GM23338 (cell line): ENCODE measurements around the gene CMYA5. TPM values are rescaled to one million over a fixed set of nuclear protein-coding genes. Genes with fewer than 3 reads are reported as not detected.

ENCODE experiments used
- ATAC-seq: fragments of 200-7000 bp; cut with Tn5 transposase; 3 replicates; pipeline ENCODE4 v1.9.1; 2020
- DNase-seq: peaks from one replicate; pipeline ENCODE4 v3.0.0-alpha.2; 2015; ENCODE audit warnings: low spot score
- H2AFZ ChIP-seq: fragments of 200-600 bp; sonication (generic); 2 replicates; pipeline ENCODE4 v1.8.0; 2016; ENCODE audit warnings: antibody characterized with exemption, mild to moderate bottlenecking, moderate library complexity
- H3F3A ChIP-seq: fragments of 200-600 bp; sonication (generic); replicated peaks from 2 replicates; pipeline ENCODE4 v1.8.0; 2017; ENCODE audit warnings: antibody characterized with exemption, mixed run types, low read depth
- H3K27ac ChIP-seq: fragments of 200-600 bp; sonication (generic); 2 replicates; pipeline ENCODE4 v1.6.1; 2016; ENCODE audit warnings: low read depth
- H3K27me3 ChIP-seq: fragments of 200-600 bp; sonication (generic); 2 replicates; pipeline ENCODE4 v1.8.0; 2016; ENCODE audit warnings: mild to moderate bottlenecking, mixed run types, moderate library complexity; ENCODE audit not compliant: insufficient read depth
- H3K36me3 ChIP-seq: fragments of 200-600 bp; sonication (generic); 2 replicates; pipeline ENCODE4 v1.8.0; 2016; ENCODE audit warnings: mild to moderate bottlenecking; ENCODE audit not compliant: insufficient read depth
- H3K4me1 ChIP-seq: fragments of 200-600 bp; sonication (generic); 2 replicates; pipeline ENCODE4 v1.8.0; 2016; ENCODE audit warnings: mild to moderate bottlenecking, moderate library complexity; ENCODE audit not compliant: insufficient read depth
- H3K4me2 ChIP-seq: fragments of 200-600 bp; sonication (generic); 2 replicates; pipeline ENCODE4 v1.7.1; 2017; ENCODE audit warnings: mixed run types
- H3K4me3 ChIP-seq: fragments of 200-600 bp; sonication (generic); 2 replicates; pipeline ENCODE4 v1.6.1; 2016; ENCODE audit warnings: mixed run types
- H3K79me2 ChIP-seq: fragments of 200-600 bp; sonication (generic); replicated peaks from 2 replicates; pipeline ENCODE4 v1.8.0; 2017; ENCODE audit warnings: mild to moderate bottlenecking; ENCODE audit not compliant: insufficient read depth
- H3K9me2 ChIP-seq: fragments of 200-600 bp; sonication (generic); 2 replicates; pipeline ENCODE4 v1.8.0; 2017; ENCODE audit not compliant: insufficient read depth
- H4K20me1 ChIP-seq: fragments of 200-600 bp; sonication (generic); replicated peaks from 2 replicates; pipeline ENCODE4 v1.8.0; 2017; ENCODE audit warnings: mild to moderate bottlenecking; ENCODE audit not compliant: insufficient read depth
- H3K27ac Mint-ChIP-seq: 2 replicates; pipeline ENCODE4 v1.8.0; 2020; ENCODE audit warnings: inconsistent platforms, mild to moderate bottlenecking, moderate library complexity, mixed read lengths
- H3K27me3 Mint-ChIP-seq: 3 replicates; pipeline ENCODE4 v1.8.0; 2022; ENCODE audit warnings: low read depth, mild to moderate bottlenecking, moderate library complexity, mixed read lengths, inconsistent platforms; ENCODE audit not compliant: insufficient read depth, poor library complexity
- H3K36me3 Mint-ChIP-seq: 3 replicates; pipeline ENCODE4 v1.8.0; 2021; ENCODE audit warnings: low read depth, mild to moderate bottlenecking, inconsistent platforms, moderate library complexity, mixed read lengths
- H3K4me1 Mint-ChIP-seq: 3 replicates; pipeline ENCODE4 v1.8.0; 2020; ENCODE audit warnings: mild to moderate bottlenecking, inconsistent platforms, mixed read lengths
- H3K4me3 Mint-ChIP-seq: 3 replicates; pipeline ENCODE4 v1.8.0; 2021; ENCODE audit warnings: moderate library complexity, mild to moderate bottlenecking, inconsistent platforms, mixed read lengths
- H3K9me3 Mint-ChIP-seq: 3 replicates; pipeline ENCODE4 v1.8.0; 2020; ENCODE audit warnings: moderate library complexity, mild to moderate bottlenecking, inconsistent platforms, mixed read lengths
- CREB1 ChIP-seq: fragments of 250-450 bp; sonication (Bioruptor Pico); IDR thresholded peaks from 2 replicates; pipeline ENCODE4 v1.5.0; 2020; ENCODE audit warnings: low read depth, mild to moderate bottlenecking, moderate library complexity
- EZH2 ChIP-seq: fragments of 200-600 bp; sonication (generic); IDR thresholded peaks from one replicate; pipeline ENCODE4 v1.8.0; 2017; ENCODE audit warnings: antibody characterized with exemption, mild to moderate bottlenecking, low read depth; ENCODE audit not compliant: unreplicated experiment
- EZH2phosphoT487 ChIP-seq: fragments of 200-600 bp; sonication (generic); IDR thresholded peaks from one replicate; pipeline ENCODE4 v1.8.1; 2018; ENCODE audit warnings: antibody characterized with exemption; ENCODE audit not compliant: unreplicated experiment
- JUNB ChIP-seq: IDR thresholded peaks from one replicate; pipeline ENCODE4 v1.6.1; 2016; ENCODE audit warnings: antibody characterized with exemption; ENCODE audit not compliant: unreplicated experiment
- NANOG ChIP-seq: IDR thresholded peaks from 2 replicates; pipeline ENCODE4 v1.6.1; 2016; ENCODE audit warnings: antibody characterized with exemption, borderline replicate concordance
- POLR2AphosphoS5 ChIP-seq: IDR thresholded peaks from 2 replicates; pipeline ENCODE4 v1.6.1; 2016; ENCODE audit warnings: antibody characterized with exemption, low read depth
- STAT1 ChIP-seq: IDR thresholded peaks from one replicate; pipeline ENCODE4 v1.6.1; 2016; ENCODE audit warnings: antibody characterized with exemption; ENCODE audit not compliant: unreplicated experiment
- ZNF114 ChIP-seq: fragments of 250-450 bp; sonication (Bioruptor Pico); IDR thresholded peaks from 2 replicates; pipeline ENCODE4 v1.5.0; 2020; ENCODE audit warnings: mild to moderate bottlenecking, moderate library complexity
- ZNF331 ChIP-seq: fragments of 250-450 bp; sonication (Bioruptor Pico); IDR thresholded peaks from 2 replicates; pipeline ENCODE4 v1.5.0; 2020; ENCODE audit warnings: low read depth, mild to moderate bottlenecking, moderate library complexity
- polyA plus RNA-seq: library from polyadenylated mRNA; unstranded; fragments of >200 nt; fragmentation: Nextera tagmentation; extraction: Ambion mirVana; gene quantifications from 2 replicates; pipeline ENCODE4 v1.2.1, GENCODE V29; 2016
- total RNA-seq: library from RNA; depleted of rRNA; stranded (reverse); fragments of >200 nt; shearing (Covaris generic); gene quantifications from 2 replicates; pipeline ENCODE4 v1.2.3, GENCODE V29; 2014
- TF ChIP-seq, protein P1 (sequence below), 2 experiments: fragments of 200-600 bp in 1 of 2; sonication (generic) in 1 of 2; conservative IDR thresholded peaks; 2 replicates each; pipeline versions ENCODE4 v1.5.1 to v1.6.1; 2016 to 2017; ENCODE audit warnings: antibody characterized with exemption in 2 of 2, low read depth in 2 of 2, mild to moderate bottlenecking in 2 of 2, moderate library complexity in 1 of 2
- TF ChIP-seq, protein P2 (sequence below): IDR thresholded peaks from one replicate; pipeline ENCODE4 v1.6.1; 2018; ENCODE audit warnings: antibody characterized with exemption; ENCODE audit not compliant: unreplicated experiment
- TF ChIP-seq, protein P3 (sequence below): fragments of 250-450 bp; sonication (Bioruptor Pico); IDR thresholded peaks from 2 replicates; pipeline ENCODE4 v1.5.0; 2020; ENCODE audit warnings: mild to moderate bottlenecking, moderate library complexity
- TF ChIP-seq, protein P4 (sequence below): IDR thresholded peaks from 2 replicates; pipeline ENCODE4 v1.6.1; 2016; ENCODE audit warnings: antibody characterized with exemption

The CMYA5 gene
- total and polyA plus RNA-seq, 2 experiments from 2014 or later, result 0.45 to 0.49 TPM

DNA sequence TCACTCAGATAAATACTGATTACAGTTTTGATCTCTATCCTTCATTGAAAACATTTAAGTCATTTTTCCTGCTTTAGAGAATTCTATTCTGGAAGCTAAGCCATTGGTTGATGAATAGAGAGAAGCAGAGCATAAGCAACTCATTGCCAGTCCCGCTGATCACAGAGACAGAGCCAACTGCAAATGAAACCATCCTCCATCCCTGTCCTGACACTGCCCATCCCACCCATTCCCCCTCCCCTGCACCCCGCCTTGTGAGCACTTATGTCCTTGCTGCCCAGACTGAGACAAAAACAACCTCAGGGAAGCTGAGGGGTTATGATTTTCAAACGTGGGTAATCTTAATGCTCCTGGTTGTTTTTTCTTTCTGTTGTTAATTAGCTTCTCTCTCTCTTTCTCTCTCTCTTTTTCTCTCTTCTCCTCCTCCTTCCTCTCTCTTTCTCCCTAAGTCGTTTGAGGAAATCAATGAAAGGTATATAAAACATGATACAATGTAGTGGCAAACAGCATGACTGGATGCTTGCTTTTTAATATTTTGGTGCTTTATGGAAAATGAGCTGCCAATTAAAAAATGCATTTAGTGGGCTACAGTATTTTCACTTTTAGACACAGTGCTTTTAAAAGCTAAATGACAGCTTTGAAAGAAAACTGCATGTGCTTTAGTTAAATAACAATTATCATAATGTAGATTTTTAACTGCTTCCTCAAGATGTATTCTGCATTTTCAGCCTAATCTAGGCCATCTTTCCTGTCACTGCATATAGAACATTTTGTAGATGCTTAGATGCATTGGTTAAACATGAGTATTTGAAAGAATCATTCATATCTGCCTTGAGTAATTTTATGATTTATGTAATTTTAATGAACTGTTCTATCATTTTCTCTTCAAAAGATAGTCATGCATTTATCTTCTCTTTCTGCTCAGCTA, 57.3 kb downstream of the CMYA5 start:
- Mint-ChIP-seq H3K9me3 (no peaks in the 10 kb centered on the region), H3K27me3 (peaks cover 2% of the 10 kb centered on the region), H3K4me1 (peaks cover 54% of the 10 kb centered on the region), H3K27ac (no peak overlapping the region), H3K4me3 (no peak overlapping the region; the same call in 2 of the 3 replicates), H3K36me3 (no peaks in the 10 kb centered on the region)
- Histone ChIP-seq H3K36me3 (no peaks in the 10 kb centered on the region), H3K4me2 (no peak overlapping the region), H4K20me1 (no peaks in the 10 kb centered on the region), H2AFZ (peak overlapping the region; percentile 60; the same call in 1 of the 2 replicates), H3K27ac (0 out of 2 replicates have a peak overlapping the region, but pooled peaks have one; percentile 9), H3K27me3 (no peaks in the 10 kb centered on the region), H3K4me3 (no peak overlapping the region), H3K79me2 (no peaks in the 10 kb centered on the region), H3K4me1 (peaks cover 36% of the 10 kb centered on the region), H3F3A (no peaks in the 10 kb centered on the region), H3K9me2 (no peaks in the 10 kb centered on the region; the same call in 1 of the 2 replicates)
- TF ChIP-seq, protein P1, sequence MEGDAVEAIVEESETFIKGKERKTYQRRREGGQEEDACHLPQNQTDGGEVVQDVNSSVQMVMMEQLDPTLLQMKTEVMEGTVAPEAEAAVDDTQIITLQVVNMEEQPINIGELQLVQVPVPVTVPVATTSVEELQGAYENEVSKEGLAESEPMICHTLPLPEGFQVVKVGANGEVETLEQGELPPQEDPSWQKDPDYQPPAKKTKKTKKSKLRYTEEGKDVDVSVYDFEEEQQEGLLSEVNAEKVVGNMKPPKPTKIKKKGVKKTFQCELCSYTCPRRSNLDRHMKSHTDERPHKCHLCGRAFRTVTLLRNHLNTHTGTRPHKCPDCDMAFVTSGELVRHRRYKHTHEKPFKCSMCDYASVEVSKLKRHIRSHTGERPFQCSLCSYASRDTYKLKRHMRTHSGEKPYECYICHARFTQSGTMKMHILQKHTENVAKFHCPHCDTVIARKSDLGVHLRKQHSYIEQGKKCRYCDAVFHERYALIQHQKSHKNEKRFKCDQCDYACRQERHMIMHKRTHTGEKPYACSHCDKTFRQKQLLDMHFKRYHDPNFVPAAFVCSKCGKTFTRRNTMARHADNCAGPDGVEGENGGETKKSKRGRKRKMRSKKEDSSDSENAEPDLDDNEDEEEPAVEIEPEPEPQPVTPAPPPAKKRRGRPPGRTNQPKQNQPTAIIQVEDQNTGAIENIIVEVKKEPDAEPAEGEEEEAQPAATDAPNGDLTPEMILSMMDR (conservative IDR thresholded peaks at IDR 0.05; ENCODE audit: low read depth in 2 of 2), result no peak
- TF ChIP-seq ZNF114 (CRISPR knock-in tag), result no peak
- TF ChIP-seq JUNB, result no peak
- no peak for TF ChIP-seq NANOG
- TF ChIP-seq, protein P2, sequence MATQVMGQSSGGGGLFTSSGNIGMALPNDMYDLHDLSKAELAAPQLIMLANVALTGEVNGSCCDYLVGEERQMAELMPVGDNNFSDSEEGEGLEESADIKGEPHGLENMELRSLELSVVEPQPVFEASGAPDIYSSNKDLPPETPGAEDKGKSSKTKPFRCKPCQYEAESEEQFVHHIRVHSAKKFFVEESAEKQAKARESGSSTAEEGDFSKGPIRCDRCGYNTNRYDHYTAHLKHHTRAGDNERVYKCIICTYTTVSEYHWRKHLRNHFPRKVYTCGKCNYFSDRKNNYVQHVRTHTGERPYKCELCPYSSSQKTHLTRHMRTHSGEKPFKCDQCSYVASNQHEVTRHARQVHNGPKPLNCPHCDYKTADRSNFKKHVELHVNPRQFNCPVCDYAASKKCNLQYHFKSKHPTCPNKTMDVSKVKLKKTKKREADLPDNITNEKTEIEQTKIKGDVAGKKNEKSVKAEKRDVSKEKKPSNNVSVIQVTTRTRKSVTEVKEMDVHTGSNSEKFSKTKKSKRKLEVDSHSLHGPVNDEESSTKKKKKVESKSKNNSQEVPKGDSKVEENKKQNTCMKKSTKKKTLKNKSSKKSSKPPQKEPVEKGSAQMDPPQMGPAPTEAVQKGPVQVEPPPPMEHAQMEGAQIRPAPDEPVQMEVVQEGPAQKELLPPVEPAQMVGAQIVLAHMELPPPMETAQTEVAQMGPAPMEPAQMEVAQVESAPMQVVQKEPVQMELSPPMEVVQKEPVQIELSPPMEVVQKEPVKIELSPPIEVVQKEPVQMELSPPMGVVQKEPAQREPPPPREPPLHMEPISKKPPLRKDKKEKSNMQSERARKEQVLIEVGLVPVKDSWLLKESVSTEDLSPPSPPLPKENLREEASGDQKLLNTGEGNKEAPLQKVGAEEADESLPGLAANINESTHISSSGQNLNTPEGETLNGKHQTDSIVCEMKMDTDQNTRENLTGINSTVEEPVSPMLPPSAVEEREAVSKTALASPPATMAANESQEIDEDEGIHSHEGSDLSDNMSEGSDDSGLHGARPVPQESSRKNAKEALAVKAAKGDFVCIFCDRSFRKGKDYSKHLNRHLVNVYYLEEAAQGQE, result no peak
- no peak for TF ChIP-seq EZH2
- no peak for TF ChIP-seq CREB1 (CRISPR knock-in tag)
- no peak for TF ChIP-seq ZNF331 (CRISPR knock-in tag)
- TF ChIP-seq, protein P3, sequence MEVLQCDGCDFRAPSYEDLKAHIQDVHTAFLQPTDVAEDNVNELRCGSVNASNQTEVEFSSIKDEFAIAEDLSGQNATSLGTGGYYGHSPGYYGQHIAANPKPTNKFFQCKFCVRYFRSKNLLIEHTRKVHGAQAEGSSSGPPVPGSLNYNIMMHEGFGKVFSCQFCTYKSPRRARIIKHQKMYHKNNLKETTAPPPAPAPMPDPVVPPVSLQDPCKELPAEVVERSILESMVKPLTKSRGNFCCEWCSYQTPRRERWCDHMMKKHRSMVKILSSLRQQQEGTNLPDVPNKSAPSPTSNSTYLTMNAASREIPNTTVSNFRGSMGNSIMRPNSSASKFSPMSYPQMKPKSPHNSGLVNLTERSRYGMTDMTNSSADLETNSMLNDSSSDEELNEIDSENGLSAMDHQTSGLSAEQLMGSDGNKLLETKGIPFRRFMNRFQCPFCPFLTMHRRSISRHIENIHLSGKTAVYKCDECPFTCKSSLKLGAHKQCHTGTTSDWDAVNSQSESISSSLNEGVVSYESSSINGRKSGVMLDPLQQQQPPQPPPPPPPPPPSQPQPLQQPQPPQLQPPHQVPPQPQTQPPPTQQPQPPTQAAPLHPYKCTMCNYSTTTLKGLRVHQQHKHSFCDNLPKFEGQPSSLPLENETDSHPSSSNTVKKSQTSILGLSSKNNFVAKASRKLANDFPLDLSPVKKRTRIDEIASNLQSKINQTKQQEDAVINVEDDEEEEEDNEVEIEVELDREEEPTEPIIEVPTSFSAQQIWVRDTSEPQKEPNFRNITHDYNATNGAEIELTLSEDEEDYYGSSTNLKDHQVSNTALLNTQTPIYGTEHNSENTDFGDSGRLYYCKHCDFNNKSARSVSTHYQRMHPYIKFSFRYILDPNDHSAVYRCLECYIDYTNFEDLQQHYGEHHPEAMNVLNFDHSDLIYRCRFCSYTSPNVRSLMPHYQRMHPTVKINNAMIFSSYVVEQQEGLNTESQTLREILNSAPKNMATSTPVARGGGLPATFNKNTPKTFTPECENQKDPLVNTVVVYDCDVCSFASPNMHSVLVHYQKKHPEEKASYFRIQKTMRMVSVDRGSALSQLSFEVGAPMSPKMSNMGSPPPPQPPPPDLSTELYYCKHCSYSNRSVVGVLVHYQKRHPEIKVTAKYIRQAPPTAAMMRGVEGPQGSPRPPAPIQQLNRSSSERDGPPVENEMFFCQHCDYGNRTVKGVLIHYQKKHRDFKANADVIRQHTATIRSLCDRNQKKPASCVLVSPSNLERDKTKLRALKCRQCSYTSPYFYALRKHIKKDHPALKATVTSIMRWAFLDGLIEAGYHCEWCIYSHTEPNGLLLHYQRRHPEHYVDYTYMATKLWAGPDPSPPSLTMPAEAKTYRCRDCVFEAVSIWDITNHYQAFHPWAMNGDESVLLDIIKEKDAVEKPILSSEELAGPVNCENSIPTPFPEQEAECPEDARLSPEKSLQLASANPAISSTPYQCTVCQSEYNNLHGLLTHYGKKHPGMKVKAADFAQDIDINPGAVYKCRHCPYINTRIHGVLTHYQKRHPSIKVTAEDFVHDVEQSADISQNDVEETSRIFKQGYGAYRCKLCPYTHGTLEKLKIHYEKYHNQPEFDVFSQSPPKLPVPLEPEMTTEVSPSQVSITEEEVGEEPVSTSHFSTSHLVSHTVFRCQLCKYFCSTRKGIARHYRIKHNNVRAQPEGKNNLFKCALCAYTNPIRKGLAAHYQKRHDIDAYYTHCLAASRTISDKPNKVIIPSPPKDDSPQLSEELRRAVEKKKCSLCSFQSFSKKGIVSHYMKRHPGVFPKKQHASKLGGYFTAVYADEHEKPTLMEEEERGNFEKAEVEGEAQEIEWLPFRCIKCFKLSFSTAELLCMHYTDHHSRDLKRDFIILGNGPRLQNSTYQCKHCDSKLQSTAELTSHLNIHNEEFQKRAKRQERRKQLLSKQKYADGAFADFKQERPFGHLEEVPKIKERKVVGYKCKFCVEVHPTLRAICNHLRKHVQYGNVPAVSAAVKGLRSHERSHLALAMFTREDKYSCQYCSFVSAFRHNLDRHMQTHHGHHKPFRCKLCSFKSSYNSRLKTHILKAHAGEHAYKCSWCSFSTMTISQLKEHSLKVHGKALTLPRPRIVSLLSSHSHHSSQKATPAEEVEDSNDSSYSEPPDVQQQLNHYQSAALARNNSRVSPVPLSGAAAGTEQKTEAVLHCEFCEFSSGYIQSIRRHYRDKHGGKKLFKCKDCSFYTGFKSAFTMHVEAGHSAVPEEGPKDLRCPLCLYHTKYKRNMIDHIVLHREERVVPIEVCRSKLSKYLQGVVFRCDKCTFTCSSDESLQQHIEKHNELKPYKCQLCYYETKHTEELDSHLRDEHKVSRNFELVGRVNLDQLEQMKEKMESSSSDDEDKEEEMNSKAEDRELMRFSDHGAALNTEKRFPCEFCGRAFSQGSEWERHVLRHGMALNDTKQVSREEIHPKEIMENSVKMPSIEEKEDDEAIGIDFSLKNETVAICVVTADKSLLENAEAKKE, result no peak
- no peak for TF ChIP-seq POLR2AphosphoS5
- TF ChIP-seq EZH2phosphoT487, result no peak
- no peak for TF ChIP-seq STAT1
- TF ChIP-seq, protein P4, sequence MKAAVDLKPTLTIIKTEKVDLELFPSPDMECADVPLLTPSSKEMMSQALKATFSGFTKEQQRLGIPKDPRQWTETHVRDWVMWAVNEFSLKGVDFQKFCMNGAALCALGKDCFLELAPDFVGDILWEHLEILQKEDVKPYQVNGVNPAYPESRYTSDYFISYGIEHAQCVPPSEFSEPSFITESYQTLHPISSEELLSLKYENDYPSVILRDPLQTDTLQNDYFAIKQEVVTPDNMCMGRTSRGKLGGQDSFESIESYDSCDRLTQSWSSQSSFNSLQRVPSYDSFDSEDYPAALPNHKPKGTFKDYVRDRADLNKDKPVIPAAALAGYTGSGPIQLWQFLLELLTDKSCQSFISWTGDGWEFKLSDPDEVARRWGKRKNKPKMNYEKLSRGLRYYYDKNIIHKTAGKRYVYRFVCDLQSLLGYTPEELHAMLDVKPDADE, result no peak
- ATAC-seq, result peak; percentile 61
- DNase-seq, result peak; percentile 37
